DND-41 (cell line): ENCODE data around the gene DUSP1.

Source experiments
- EZH2 ChIP-seq: IDR thresholded peaks from 3 replicates; pipeline ENCODE4 v1.6.1; 2012; ENCODE audit warnings: borderline replicate concordance, low read depth, mild to moderate bottlenecking, moderate library complexity, low read length, inconsistent platforms; ENCODE audit not compliant: severe bottlenecking
- TF ChIP-seq, protein P1 (sequence below): IDR thresholded peaks from 2 replicates; pipeline ENCODE4 v1.5.1; 2012; ENCODE audit warnings: borderline replicate concordance, low read length, moderate library complexity, mild to moderate bottlenecking; ENCODE audit not compliant: poor library complexity, severe bottlenecking; ENCODE audit errors: extremely low read depth

DNA sequence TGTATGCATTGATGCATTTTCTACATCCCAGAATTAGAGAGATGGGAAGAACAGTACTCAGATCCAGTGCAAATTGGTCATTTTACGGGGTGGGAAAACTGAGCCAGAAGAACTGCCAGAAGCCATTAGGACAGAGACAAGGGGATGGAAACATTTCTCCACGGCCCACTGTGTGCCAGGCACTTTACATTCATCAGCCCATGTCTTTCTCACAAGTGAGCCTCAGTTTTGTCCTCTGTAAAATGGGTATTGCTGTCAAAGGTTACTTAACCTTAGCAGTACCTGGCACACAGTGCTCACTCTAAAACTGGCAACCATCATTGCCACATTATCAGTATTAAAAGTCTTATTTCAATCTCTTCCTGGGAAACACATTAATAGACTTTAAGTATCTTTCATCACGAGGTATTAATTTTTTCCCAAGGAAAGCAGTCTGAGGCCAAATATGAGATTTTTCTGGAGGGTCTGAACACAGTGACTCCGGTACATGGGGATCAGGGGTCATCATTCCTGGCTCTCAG, 5.2 kb downstream of the DUSP1 start:
- TF ChIP-seq, protein P1, sequence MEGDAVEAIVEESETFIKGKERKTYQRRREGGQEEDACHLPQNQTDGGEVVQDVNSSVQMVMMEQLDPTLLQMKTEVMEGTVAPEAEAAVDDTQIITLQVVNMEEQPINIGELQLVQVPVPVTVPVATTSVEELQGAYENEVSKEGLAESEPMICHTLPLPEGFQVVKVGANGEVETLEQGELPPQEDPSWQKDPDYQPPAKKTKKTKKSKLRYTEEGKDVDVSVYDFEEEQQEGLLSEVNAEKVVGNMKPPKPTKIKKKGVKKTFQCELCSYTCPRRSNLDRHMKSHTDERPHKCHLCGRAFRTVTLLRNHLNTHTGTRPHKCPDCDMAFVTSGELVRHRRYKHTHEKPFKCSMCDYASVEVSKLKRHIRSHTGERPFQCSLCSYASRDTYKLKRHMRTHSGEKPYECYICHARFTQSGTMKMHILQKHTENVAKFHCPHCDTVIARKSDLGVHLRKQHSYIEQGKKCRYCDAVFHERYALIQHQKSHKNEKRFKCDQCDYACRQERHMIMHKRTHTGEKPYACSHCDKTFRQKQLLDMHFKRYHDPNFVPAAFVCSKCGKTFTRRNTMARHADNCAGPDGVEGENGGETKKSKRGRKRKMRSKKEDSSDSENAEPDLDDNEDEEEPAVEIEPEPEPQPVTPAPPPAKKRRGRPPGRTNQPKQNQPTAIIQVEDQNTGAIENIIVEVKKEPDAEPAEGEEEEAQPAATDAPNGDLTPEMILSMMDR, result no peak
- TF ChIP-seq EZH2, result no peak
